HG02885 (cell line): ENCODE data around the gene MYH7B.

ENCODE experiments used
- ATAC-seq: cut with Tn5 transposase; IDR thresholded peaks from one replicate; pipeline ENCODE4 v1.9.1; 2021; ENCODE audit warnings: mild to moderate bottlenecking; ENCODE audit not compliant: unreplicated experiment, poor library complexity

MYH7B gene

GRCh38 chr20:34989118-34989517 is 33.5 kb downstream of the MYH7B start:
- ATAC-seq, result no peak

GRCh38 chr20:34989670-34990069 is 34.0 kb downstream of the MYH7B start:
- no peak for ATAC-seq

- ATAC-seq, result no peak
Measured at GRCh38 chr20:34990231-34990630, 34.6 kb downstream of the MYH7B start.

- ATAC-seq, result no peak
Measured at GRCh38 chr20:34990661-34991214, 35.1 kb downstream of the MYH7B start.

- ATAC-seq, result no peak
Measured at GRCh38 chr20:34992751-34993417, 37.2 kb downstream of the MYH7B start.

- ATAC-seq, result no peak
Measured at GRCh38 chr20:34993941-34994508, 38.4 kb downstream of the MYH7B start.

GRCh38 chr20:34994509-34995131 is 39.0 kb downstream of the MYH7B start:
- ATAC-seq, result no peak

- no peak for ATAC-seq
Measured at GRCh38 chr20:34995192-34995591, 39.5 kb downstream of the MYH7B start.

GRCh38 chr20:34995696-34996095 is 40.0 kb downstream of the MYH7B start:
- ATAC-seq, result no peak

GRCh38 chr20:34996243-34997028 is 40.8 kb downstream of the MYH7B start:
- ATAC-seq, result no peak

GRCh38 chr20:34997131-34997561 is 41.5 kb downstream of the MYH7B start:
- ATAC-seq, result no peak

- no peak for ATAC-seq
Measured at GRCh38 chr20:34997774-34998173, 42.1 kb downstream of the MYH7B start.

GRCh38 chr20:34998331-34998950 is 42.8 kb downstream of the MYH7B start:
- no peak for ATAC-seq

GRCh38 chr20:34999021-34999451 is 43.4 kb downstream of the MYH7B start:
- no peak for ATAC-seq

- no peak for ATAC-seq
Measured at GRCh38 chr20:34999782-35000181, 44.1 kb downstream of the MYH7B start.

GRCh38 chr20:35000311-35000921 is 44.7 kb downstream of the MYH7B start:
- ATAC-seq, result no peak

- ATAC-seq, result no peak
Measured at GRCh38 chr20:35000922-35001595, 45.4 kb downstream of the MYH7B start.

GRCh38 chr20:35001596-35002362 is 46.1 kb downstream of the MYH7B start:
- ATAC-seq, result no peak
